Measurements from ENCODE around the gene SDK1. TPM values are rescaled to one million over a fixed set of nuclear protein-coding genes. Genes with fewer than 3 reads are reported as not detected.
"Not testable (repeated sequence)": the region's sequence is repeated elsewhere in the genome, so short reads cannot be mapped to it uniquely, and the experiment has no call there.

Gene SDK1
- total RNA-seq, 4 donors from 2014 or later, result 2.0 to 9.3 (median 3.8) TPM

- no peak overlapping the region for H3K4me3 ChIP-seq
- DNase-seq, result no peak
- TF ChIP-seq POLR2A (IDR thresholded peaks at IDR 0.05) (no peak), CTCF (IDR thresholded peaks at IDR 0.05) (no peak)
- H3K27ac ChIP-seq, result no peak overlapping the region
- 49 to 57% methylated on average over 10 to 12 of the region's 19 CpGs for WGBS, 2 donors
- H3K36me3 ChIP-seq, result no peaks in the 10 kb centered on the region
- peaks cover 0 to 5% (median 0%) of the 10 kb centered on the region in 3 donors for H3K4me1 ChIP-seq
- peaks cover 0 to 25% (median 0%) of the 10 kb centered on the region in 4 donors for H3K27me3 ChIP-seq
- intact Hi-C loops (cut with DNase I), result no loop called here
- H3K9me3 ChIP-seq, result no peaks in the 10 kb centered on the region
Observed at GRCh38 chr7:4260867-4261600, 960.0 kb downstream of the SDK1 start.

GRCh38 chr7:4261601-4261960 lies 960.5 kb downstream of the SDK1 start:
- intact Hi-C loops (cut with DNase I), result no loop called here
- Histone ChIP-seq H3K4me3 (no peak overlapping the region), H3K27me3 (peaks cover 0 to 25% (median 0%) of the 10 kb centered on the region in 4 donors), H3K27ac (no peak overlapping the region), H3K9me3 (no peaks in the 10 kb centered on the region), H3K36me3 (no peaks in the 10 kb centered on the region), H3K4me1 (peaks cover 0 to 5% (median 0%) of the 10 kb centered on the region in 3 donors)
- 49 to 57% methylated on average over 2 of the region's 11 CpGs for WGBS, 2 donors
- no peak for DNase-seq
- TF ChIP-seq POLR2A (IDR thresholded peaks at IDR 0.05) (no peak), CTCF (IDR thresholded peaks at IDR 0.05) (no peak)

DNA sequence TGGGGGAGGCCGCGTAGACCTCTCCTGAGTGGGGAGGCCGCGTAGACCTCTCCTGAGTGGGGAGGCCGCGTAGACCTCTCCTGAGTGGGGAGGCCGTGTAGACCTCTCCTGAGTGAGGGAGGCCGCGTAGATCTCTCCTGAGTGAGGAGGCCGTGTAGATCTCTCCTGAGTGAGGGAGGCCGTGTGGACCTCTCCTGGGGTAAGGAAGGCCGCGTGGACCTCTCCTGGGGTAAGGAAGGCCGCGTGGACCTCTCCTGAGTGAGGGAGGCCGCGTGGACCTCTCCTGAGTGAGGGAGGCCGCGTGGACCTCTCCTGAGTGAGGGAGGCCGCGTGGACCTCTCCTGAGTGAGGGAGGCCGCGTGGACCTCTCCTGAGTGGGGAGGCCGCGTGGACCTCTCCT lies 963.2 kb downstream of the SDK1 start:
- DNase-seq; H3K9me3 ChIP-seq; H3K4me3 ChIP-seq; H3K4me1 ChIP-seq; intact Hi-C loops (cut with DNase I); H3K27ac ChIP-seq; H3K36me3 ChIP-seq: not testable (repeated sequence)
- H3K27me3 ChIP-seq, result peaks cover 0 to 27% (median 0%) of the 10 kb centered on the region in 4 donors
- WGBS, 2 donors, result no CpG with 5 or more reads among the region's 25 CpGs

GRCh38 chr7:4265066-4265465 lies 964.0 kb downstream of the SDK1 start:
- Histone ChIP-seq H3K4me3 (no peak overlapping the region), H3K9me3 (no peaks in the 10 kb centered on the region), H3K27ac (no peak overlapping the region), H3K4me1 (peaks cover 0 to 5% (median 0%) of the 10 kb centered on the region in 3 donors), H3K27me3 (peaks cover 0 to 33% (median 0%) of the 10 kb centered on the region in 4 donors), H3K36me3 (no peaks in the 10 kb centered on the region)
- no peak for DNase-seq
- WGBS, 2 donors, result 85 to 88% methylated on average over 12 to 22 of the region's 43 CpGs
- TF ChIP-seq CTCF (IDR thresholded peaks at IDR 0.05) (no peak), POLR2A (IDR thresholded peaks at IDR 0.05) (no peak)
- intact Hi-C loops (cut with DNase I), result no loop called here

- Histone ChIP-seq H3K9me3 (no peaks in the 10 kb centered on the region), H3K27me3 (peaks cover 0 to 32% (median 0%) of the 10 kb centered on the region in 4 donors), H3K4me1 (peaks cover 0 to 5% (median 0%) of the 10 kb centered on the region in 3 donors), H3K27ac (no peak overlapping the region), H3K36me3 (no peaks in the 10 kb centered on the region), H3K4me3 (no peak overlapping the region)
- TF ChIP-seq CTCF (IDR thresholded peaks at IDR 0.05) (no peak), POLR2A (IDR thresholded peaks at IDR 0.05) (no peak)
- WGBS, 2 donors, result 73 to 83% methylated on average over 14 of the region's 15 CpGs
- intact Hi-C loops (cut with DNase I), result no loop called here
- DNase-seq, result no peak
Observed at GRCh38 chr7:4265676-4266075, 964.6 kb downstream of the SDK1 start.
